Measurements from ENCODE around the gene ALKBH3. TPM values are rescaled to one million over a fixed set of nuclear protein-coding genes. Genes with fewer than 3 reads are reported as not detected.

The ALKBH3 gene
- total and polyA plus RNA-seq, 4 donors, result 7.8 to 17.2 (median 13.8) TPM

- H3K9ac ChIP-seq (ENCODE audit: low read depth in 1 of 2, low read length in 2 of 2), result peak overlapping the region; percentile 45
- no peaks in the 10 kb centered on the region for H3K9me3 ChIP-seq (ENCODE audit: control insufficient read depth in 4 of 4, low read length in 3 of 4)
- peaks cover 0 to 25% (median 15%) of the 10 kb centered on the region in 4 donors for H3K4me1 ChIP-seq (ENCODE audit: control insufficient read depth in 4 of 4, insufficient read depth in 4 of 4, low read length in 3 of 4)
- peak overlapping the region; percentile 34 to 77 (median 52) for H3K4me3 ChIP-seq (ENCODE audit: low read depth in 1 of 3, low read length in 3 of 3)
- H3K27ac ChIP-seq (ENCODE audit: low read depth in 1 of 2, low read length in 2 of 2), result peak overlapping the region; percentile 67 to 86
- WGBS, result 14% methylated on average over 16 of the region's 16 CpGs
- peaks cover 0 to 2% (median 0%) of the 10 kb centered on the region in 4 donors for H3K27me3 ChIP-seq (ENCODE audit: control insufficient read depth in 4 of 4, insufficient read depth in 4 of 4, low read length in 3 of 4)
- TF ChIP-seq, protein P1, sequence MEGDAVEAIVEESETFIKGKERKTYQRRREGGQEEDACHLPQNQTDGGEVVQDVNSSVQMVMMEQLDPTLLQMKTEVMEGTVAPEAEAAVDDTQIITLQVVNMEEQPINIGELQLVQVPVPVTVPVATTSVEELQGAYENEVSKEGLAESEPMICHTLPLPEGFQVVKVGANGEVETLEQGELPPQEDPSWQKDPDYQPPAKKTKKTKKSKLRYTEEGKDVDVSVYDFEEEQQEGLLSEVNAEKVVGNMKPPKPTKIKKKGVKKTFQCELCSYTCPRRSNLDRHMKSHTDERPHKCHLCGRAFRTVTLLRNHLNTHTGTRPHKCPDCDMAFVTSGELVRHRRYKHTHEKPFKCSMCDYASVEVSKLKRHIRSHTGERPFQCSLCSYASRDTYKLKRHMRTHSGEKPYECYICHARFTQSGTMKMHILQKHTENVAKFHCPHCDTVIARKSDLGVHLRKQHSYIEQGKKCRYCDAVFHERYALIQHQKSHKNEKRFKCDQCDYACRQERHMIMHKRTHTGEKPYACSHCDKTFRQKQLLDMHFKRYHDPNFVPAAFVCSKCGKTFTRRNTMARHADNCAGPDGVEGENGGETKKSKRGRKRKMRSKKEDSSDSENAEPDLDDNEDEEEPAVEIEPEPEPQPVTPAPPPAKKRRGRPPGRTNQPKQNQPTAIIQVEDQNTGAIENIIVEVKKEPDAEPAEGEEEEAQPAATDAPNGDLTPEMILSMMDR (IDR thresholded peaks at IDR 0.05; ENCODE audit: low read depth, low read length, missing input control), result peak; percentile 78
- TF ChIP-seq SP1 (IDR thresholded peaks at IDR 0.05), result no peak
- TF ChIP-seq RAD21 (IDR thresholded peaks at IDR 0.05), result peak; percentile 84 to 85
- peak; percentile 21 for TF ChIP-seq TAF1 (conservative IDR thresholded peaks at IDR 0.05)
- TF ChIP-seq JUND (IDR thresholded peaks at IDR 0.05), result no peak
- no peak for TF ChIP-seq HNF4G (IDR thresholded peaks at IDR 0.05)
- TF ChIP-seq NR2F2 (IDR thresholded peaks at IDR 0.05), result no peak
- TF ChIP-seq HNF4A (conservative IDR thresholded peaks at IDR 0.05), result no peak
- peak; percentile 36 for TF ChIP-seq YY1 (IDR thresholded peaks at IDR 0.05)
- TF ChIP-seq GABPA (IDR thresholded peaks at IDR 0.05 in 1 of 2, conservative IDR thresholded peaks at IDR 0.05 in 1 of 2), result no peak
- no peak for TF ChIP-seq ATF3 (IDR thresholded peaks at IDR 0.05)
- no peak for TF ChIP-seq ZBTB33 (IDR thresholded peaks at IDR 0.05)
- TF ChIP-seq, protein P2, sequence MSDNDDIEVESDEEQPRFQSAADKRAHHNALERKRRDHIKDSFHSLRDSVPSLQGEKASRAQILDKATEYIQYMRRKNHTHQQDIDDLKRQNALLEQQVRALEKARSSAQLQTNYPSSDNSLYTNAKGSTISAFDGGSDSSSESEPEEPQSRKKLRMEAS (IDR thresholded peaks at IDR 0.05), result no peak
- TF ChIP-seq RXRA (IDR thresholded peaks at IDR 0.05), result peak; percentile 24 to 54
- DNase-seq (ENCODE audit: low spot score), result peak; percentile 84
- no peaks in the 10 kb centered on the region for H3K36me3 ChIP-seq (ENCODE audit: control insufficient read depth in 4 of 4, insufficient read depth in 3 of 4, low read depth in 1 of 4, low read length in 3 of 4)
Observed at GRCh38 chr11:43944761-43945311, 64.2 kb downstream of the ALKBH3 start.

- Histone ChIP-seq H3K27me3 (ENCODE audit: control insufficient read depth in 4 of 4, insufficient read depth in 4 of 4, low read length in 3 of 4) (peaks cover 0 to 2% (median 0%) of the 10 kb centered on the region in 4 donors), H3K4me1 (ENCODE audit: control insufficient read depth in 4 of 4, insufficient read depth in 4 of 4, low read length in 3 of 4) (peaks cover 0 to 22% (median 14%) of the 10 kb centered on the region in 4 donors), H3K27ac (ENCODE audit: low read depth in 1 of 2, low read length in 2 of 2) (no peak overlapping the region), H3K9me3 (ENCODE audit: control insufficient read depth in 4 of 4, low read length in 3 of 4) (no peaks in the 10 kb centered on the region), H3K9ac (ENCODE audit: low read depth in 1 of 2, low read length in 2 of 2) (no peak overlapping the region), H3K36me3 (ENCODE audit: control insufficient read depth in 4 of 4, insufficient read depth in 3 of 4, low read depth in 1 of 4, low read length in 3 of 4) (no peaks in the 10 kb centered on the region), H3K4me3 (ENCODE audit: low read depth in 1 of 3, low read length in 3 of 3) (no peak overlapping the region)
- TF ChIP-seq, protein P1 (IDR thresholded peaks at IDR 0.05; ENCODE audit: low read depth, low read length, missing input control), result peak; percentile 31
- TF ChIP-seq TAF1 (conservative IDR thresholded peaks at IDR 0.05), result no peak
- TF ChIP-seq FOXA1 (IDR thresholded peaks at IDR 0.05), result no peak
- no peak for TF ChIP-seq HNF4A (conservative IDR thresholded peaks at IDR 0.05)
- peak; percentile 45 to 76 for TF ChIP-seq RAD21 (IDR thresholded peaks at IDR 0.05)
- TF ChIP-seq, protein P3, sequence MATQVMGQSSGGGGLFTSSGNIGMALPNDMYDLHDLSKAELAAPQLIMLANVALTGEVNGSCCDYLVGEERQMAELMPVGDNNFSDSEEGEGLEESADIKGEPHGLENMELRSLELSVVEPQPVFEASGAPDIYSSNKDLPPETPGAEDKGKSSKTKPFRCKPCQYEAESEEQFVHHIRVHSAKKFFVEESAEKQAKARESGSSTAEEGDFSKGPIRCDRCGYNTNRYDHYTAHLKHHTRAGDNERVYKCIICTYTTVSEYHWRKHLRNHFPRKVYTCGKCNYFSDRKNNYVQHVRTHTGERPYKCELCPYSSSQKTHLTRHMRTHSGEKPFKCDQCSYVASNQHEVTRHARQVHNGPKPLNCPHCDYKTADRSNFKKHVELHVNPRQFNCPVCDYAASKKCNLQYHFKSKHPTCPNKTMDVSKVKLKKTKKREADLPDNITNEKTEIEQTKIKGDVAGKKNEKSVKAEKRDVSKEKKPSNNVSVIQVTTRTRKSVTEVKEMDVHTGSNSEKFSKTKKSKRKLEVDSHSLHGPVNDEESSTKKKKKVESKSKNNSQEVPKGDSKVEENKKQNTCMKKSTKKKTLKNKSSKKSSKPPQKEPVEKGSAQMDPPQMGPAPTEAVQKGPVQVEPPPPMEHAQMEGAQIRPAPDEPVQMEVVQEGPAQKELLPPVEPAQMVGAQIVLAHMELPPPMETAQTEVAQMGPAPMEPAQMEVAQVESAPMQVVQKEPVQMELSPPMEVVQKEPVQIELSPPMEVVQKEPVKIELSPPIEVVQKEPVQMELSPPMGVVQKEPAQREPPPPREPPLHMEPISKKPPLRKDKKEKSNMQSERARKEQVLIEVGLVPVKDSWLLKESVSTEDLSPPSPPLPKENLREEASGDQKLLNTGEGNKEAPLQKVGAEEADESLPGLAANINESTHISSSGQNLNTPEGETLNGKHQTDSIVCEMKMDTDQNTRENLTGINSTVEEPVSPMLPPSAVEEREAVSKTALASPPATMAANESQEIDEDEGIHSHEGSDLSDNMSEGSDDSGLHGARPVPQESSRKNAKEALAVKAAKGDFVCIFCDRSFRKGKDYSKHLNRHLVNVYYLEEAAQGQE (IDR thresholded peaks at IDR 0.05), result no peak
- TF ChIP-seq EGR1 (IDR thresholded peaks at IDR 0.05; ENCODE audit: low read depth in 2 of 2), result no peak
- no peak for TF ChIP-seq JUND (IDR thresholded peaks at IDR 0.05)
- TF ChIP-seq RXRA (IDR thresholded peaks at IDR 0.05), result no peak
- WGBS, result 40% methylated on average over 9 of the region's 9 CpGs
- no peak for DNase-seq (ENCODE audit: low spot score)
Observed at GRCh38 chr11:43947003-43947500, 66.4 kb downstream of the ALKBH3 start.
